ENCODE results near the gene ZDHHC5.

Gene ZDHHC5

DNA sequence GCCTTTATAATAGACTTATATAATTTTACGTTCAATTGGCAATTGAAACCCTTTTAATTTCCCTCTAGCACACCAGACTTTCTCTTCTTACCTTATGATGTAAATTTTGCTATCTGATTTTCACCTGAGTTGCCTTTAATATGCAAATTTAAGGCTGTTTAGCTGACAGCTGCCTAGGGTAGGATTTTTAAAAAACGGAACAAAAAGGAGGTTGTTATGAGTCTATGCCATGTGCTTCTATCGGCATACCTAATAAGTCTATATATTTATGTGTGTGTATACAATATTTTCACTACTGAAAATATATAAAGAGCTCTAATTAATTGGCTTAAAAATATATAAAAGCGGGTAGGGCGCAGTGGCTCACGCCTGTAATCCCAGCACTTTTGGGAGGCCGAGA, 61.6 kb downstream of the ZDHHC5 start:
- no peak for DNase-seq (ENCODE audit: low read depth)

DNA sequence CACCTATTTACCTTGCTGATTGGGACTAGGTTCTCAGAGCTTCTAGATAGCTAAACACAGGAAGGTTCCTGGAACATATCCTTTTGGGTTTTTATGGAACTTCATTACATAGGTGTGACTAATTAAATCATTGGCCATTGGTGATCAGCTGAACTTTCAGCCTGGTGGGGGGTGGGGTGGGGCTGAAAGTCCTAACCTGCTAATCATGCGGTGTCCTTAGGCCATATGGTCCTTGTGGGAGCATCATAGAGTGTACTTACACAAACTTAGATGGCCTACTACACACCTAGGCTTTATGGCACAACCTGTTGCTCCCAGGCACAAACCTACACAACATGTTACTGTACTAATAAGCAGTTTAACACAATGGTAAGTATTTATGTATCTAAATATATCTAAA, 64.7 kb downstream of the ZDHHC5 start:
- no peak for DNase-seq (ENCODE audit: low read depth)

DNA sequence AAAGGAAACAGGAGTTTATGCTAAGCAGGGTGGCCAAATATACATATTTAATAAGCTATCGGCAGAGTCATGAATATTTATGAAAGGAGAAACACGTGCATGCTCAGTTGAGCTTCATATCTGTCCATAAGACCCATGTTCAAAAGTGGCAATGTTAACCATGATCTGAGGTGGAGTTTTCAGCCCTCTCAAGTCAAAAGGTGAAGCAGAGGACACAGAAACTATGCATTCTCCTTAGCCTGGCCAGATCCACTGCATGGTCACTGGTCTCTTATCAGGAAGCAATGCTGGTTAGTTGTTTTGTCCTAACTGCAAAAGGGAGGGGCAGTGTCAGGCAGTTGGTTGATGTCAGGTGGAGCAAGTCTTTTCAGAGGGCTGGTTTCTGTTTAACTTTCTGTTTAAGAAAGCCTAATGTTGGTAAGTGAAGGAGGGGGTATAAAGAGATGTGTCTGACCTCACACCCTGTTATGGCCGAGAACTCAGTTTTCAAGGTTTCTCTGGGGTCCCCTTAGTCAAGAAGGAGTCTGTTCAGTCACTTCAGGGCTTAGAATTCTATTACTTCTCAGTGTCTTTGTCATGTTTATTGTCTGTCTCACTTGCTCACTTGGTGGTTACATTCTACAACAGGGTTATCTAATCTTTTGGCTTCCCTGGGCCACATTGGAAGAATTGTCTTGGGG, 67.8 kb downstream of the ZDHHC5 start:
- DNase-seq (ENCODE audit: low read depth): no peak

DNA sequence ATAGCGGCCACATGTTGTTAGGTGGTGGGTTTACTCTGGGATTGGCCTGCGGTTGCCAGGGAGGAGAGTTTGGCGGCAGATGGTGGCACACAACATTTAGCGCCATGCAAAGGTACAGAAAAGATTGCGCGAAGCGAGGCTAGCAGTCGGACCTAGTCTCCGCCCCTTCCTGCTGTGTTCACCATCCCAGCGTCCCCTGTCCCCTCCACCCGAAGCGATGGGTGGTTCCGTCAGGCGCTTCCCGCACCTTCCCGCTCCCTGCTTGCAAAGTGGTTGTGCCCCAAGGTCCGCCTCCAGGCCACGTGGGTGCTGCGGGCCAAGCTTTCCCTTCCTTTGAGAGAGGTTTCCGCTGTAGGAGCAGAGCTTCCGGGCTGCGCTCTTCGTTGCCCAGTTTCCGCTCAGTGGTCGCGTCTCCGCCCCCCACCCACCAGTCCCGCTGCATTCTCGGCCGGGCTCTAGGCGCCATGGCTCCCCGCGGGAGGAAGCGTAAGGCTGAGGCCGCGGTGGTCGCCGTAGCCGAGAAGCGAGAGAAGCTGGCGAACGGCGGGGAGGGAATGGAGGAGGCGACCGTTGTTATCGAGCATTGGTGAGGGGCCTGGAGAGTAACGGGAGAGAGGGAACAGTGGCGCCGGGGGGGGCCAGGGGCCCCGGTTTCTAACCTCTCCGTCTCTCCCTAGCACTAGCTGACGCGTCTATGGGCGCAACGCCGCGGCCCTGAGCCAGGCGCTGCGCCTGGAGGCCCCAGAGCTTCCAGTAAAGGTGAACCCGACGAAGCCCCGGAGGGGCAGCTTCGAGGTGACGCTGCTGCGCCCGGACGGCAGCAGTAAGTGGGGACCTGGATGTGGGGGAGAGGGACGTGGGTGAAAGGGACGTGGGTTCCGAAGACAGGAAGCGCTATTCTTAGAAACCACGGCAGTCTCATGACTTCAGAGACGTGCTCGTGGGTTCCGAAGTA, 73.5 kb downstream of the ZDHHC5 start, which contains the start of gene SELENOH:
Gene SELENOH (plus strand): TSS at position 360 of the 955 bp plus-strand sequence. CDS start 105 bp downstream, at position 465.
- DNase-seq (ENCODE audit: low read depth): peak; percentile 96

DNA sequence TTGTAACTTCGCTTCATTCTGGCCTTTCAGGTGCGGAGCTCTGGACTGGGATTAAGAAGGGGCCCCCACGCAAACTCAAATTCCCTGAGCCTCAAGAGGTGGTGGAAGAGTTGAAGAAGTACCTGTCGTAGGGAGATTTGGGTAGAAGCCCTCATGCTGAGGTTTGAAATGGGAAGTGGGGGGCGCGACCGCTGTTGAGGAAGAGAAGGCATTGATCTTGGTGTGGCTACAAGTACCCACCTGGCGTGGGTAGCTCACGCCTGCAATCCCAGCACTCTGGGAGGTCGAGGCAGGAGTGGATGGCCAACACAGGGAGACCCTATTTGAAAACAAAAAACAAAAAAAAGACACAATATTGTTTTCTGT, 74.2 kb downstream of the ZDHHC5 start:
- no peak for DNase-seq (ENCODE audit: low read depth)

DNA sequence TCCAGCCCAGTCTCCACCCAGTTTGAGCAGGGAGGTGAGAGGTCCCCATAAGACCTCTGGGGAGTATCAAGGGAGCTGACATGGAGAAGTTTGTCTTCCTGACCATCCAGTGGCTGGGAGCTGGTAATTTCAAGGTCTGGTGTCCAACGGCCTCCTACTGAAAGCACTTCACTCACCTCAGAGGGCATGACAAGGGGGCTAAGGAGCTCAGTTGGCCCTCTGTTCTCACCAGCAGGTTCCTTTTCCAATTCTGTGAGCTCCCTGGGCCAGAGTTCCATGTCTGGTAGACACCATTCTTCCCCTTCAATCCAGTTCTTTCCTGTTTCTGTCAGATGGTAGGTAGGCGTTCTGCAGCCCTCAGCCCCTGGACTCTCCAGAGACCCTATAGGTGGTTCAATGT, 76.4 kb downstream of the ZDHHC5 start:
- DNase-seq (ENCODE audit: low read depth): no peak

DNA sequence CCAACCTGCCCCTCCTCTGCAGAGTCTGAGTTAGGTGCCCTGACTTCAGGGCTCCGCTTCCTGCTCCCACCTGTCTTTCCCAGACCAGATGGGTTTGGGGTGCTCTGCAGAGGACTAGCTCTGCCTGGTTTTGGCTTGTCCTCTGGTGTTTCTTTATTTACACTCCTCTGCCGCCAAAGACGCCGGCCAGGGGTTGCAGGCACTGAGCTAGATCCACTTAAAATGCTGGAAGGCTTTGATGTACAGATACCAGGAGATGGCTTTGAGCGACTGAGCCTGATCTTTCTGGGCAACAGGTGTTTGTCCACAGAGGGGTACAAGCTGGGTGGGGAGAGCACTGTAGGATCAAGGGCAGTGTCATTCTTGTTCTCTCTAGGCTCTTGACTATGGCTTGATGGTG, 77.3 kb downstream of the ZDHHC5 start:
- DNase-seq (ENCODE audit: low read depth): no peak

DNA sequence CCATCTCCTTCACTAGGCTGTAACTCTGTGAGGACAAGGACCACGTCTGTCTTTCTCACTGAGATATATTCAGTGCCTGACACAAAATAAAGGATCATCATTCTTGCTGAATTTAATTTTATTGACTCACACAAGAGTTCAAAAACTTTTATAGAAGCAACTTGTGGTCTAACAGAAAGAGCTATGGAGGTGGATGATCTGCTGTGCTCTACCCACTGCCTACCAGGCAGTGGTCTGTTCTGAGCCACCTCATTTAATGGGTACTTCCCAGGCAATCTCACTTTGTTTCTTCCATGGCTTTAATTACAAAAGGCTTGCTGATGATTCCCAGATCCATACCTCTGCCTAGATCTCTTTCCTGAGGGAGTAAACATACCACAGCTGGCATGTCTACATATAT, 79.0 kb downstream of the ZDHHC5 start:
- no peak for DNase-seq (ENCODE audit: low read depth)

Data from activated T-cell treated with anti-CD3 and anti-CD28 coated beads for 24 hours (primary cell).